22Rv1 (cell line): ENCODE results near the gene TOLLIP.

Experiments used
- H3K27ac ChIP-seq: fragments of 450-650 bp; 2 replicates; pipeline ENCODE4 v1.5.1; 2017
- ZFX ChIP-seq: fragments of 450-650 bp; IDR thresholded peaks from 2 replicates; pipeline ENCODE4 v1.6.1; 2017; ENCODE audit warnings: antibody characterized with exemption, borderline replicate concordance
- TF ChIP-seq, protein P1 (sequence below): fragments of 450-650 bp; IDR thresholded peaks from 2 replicates; pipeline ENCODE4 v1.5.1; 2017; ENCODE audit warnings: mild to moderate bottlenecking

The TOLLIP gene

DNA sequence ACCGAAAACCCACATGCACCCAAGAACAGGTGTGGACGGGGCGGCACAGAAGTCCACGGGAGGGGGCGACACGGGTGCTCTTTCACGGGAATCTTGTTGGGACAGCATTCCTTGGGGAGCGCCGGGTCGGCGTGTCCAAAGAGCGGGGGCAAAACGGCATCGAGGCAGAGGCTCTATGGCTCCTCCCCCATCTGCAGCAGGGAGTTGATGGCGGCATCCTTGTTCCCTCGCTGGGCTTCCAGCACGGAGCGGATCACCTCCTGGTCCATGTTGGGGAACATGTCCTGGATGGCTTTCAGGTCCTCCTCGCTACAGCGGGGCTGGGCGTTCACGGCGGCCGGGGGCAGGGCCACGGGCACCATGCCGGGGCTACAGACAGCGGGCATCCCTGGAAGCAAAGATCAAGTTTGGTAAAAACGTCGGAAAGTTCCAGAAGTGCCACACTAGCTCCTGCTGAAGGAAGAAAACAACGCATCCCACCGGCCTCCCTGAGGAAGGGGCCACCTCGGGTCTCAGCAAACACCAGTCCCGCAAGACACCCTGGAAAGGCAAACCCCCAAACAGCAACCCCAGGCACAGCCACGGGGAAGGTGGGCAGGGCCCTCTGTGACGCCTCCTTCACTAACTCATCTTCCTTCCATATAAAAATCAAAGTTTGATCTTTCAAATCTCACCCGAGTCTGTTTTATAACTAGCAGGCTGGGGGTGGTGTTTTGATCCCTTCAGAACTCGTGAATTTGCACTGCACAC lies 32.4 kb downstream of the TOLLIP start:
- TF ChIP-seq, protein P1, sequence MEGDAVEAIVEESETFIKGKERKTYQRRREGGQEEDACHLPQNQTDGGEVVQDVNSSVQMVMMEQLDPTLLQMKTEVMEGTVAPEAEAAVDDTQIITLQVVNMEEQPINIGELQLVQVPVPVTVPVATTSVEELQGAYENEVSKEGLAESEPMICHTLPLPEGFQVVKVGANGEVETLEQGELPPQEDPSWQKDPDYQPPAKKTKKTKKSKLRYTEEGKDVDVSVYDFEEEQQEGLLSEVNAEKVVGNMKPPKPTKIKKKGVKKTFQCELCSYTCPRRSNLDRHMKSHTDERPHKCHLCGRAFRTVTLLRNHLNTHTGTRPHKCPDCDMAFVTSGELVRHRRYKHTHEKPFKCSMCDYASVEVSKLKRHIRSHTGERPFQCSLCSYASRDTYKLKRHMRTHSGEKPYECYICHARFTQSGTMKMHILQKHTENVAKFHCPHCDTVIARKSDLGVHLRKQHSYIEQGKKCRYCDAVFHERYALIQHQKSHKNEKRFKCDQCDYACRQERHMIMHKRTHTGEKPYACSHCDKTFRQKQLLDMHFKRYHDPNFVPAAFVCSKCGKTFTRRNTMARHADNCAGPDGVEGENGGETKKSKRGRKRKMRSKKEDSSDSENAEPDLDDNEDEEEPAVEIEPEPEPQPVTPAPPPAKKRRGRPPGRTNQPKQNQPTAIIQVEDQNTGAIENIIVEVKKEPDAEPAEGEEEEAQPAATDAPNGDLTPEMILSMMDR: no peak
- TF ChIP-seq ZFX: no peak
- no peak overlapping the region for H3K27ac ChIP-seq

DNA sequence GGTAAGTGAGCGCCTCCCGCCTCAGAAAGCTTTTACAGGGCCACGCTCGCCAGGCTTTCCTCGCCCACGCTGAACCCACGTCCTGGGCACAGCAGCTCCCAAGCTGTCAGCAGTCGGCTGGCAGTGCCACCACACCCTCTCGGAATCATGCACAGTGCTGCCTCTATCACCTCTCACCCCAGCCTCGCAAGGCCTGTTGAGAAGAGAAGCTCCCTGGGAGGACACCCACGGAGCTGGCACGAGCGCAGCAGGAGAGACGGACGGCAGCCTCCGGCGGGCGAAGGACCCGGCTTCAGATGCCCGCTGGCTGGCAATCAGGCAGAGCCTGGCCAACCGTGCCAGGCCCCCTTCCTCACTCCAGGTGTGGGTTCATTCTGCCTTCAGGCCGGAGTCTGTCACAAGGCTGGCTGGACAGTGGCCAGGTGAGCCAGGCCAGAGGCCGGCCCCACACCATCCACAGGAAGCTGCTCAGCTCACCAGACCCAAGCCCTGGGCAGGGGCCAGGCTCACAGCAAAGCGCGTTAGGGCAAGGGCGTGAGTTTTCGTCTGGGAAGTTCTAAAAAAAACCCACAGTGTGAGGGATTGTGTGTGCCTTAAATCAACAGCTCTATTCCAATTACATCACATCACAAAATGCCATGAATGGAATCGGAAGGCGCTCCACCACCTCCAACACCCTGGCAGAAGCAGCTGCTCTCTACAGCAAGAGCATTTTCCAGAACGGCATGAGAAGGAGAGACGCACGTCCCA lies 33.2 kb downstream of the TOLLIP start:
- no peak for TF ChIP-seq ZFX
- TF ChIP-seq, protein P1: no peak
- no peak overlapping the region for H3K27ac ChIP-seq

DNA sequence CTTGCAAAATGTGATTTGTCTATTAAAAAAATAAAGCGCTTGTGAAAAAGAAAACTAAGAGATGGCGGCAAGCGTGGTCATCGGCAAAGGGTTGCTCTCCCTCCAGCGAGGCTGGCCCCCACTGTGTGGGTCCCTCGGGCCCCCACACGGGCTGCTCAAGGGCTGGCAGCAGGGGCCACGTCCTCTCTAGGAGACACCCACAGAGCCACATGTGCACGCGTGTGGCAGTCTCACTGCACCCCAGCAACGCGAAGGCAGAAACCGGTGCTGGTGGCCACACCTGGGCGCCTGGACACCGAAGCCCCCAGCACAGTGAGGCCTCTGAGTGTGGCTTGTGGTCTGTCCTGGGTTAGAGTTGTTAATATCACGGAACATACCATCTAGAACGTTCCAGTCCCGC lies 34.4 kb downstream of the TOLLIP start:
- H3K27ac ChIP-seq: no peak overlapping the region
- TF ChIP-seq, protein P1: no peak
- TF ChIP-seq ZFX: no peak

DNA sequence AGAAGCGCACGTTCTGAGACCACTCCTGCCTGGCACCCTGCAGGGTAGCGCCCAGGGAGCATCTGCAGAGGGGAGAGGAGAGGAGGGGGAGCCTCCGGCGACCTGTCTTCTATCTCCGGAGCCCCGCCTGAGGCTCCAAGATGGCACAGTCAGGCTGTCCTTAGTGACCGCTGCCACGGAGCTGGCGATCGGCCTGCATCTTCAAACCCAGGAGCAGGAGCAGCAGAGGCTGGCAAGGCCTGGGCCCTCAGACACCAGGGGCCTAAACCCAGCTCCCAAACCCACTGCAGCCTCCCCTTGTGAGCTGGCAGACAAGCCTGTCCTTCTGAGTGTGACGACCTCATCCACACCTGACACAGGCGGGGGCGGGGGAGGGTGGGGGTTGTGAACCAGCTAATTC lies 34.9 kb downstream of the TOLLIP start:
- H3K27ac ChIP-seq: no peak overlapping the region
- TF ChIP-seq ZFX: no peak
- TF ChIP-seq, protein P1: no peak

DNA sequence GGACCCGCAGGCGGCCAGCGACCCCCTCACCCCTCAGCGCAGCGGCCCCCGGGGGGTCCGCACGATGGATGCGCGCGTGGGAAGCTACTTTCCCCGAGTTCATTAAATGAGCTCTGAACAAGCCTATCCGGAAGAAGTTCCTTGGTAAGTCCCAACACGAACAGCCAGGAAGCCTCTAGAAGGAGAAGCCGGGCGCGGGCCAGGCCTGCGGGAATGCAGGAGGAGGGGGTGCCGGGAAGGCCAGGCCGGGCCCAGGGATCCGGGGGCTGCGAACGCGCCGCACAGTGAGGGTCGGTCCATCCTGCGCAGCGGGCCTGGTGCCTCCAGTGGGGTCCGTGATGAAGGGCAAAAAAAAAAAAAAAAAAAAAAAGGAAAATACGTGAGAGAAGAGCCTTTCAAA lies 36.9 kb downstream of the TOLLIP start:
- H3K27ac ChIP-seq: no peak overlapping the region
- no peak for TF ChIP-seq ZFX
- TF ChIP-seq, protein P1: no peak

DNA sequence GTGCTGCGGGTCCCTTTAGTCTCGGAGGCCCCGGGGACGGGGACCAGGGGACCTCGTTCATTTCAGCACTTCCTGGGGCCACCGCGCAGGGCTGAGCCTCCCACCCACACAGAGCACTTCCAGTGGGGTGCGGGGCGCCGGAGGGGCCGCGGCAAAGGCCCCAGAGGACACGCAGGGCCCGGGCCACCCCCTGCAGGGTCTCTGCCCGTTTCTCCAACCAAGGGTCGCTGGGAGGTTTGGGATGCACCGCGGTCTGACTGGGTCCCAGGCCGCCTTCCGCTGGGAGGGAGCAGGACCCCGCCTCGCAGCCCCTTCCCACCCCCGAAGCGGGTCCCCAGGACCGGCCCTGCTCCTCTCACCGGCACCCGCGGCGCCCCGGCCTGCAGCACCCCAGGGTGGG lies 37.5 kb downstream of the TOLLIP start:
- no peak overlapping the region for H3K27ac ChIP-seq
- TF ChIP-seq ZFX: no peak
- TF ChIP-seq, protein P1: no peak

DNA sequence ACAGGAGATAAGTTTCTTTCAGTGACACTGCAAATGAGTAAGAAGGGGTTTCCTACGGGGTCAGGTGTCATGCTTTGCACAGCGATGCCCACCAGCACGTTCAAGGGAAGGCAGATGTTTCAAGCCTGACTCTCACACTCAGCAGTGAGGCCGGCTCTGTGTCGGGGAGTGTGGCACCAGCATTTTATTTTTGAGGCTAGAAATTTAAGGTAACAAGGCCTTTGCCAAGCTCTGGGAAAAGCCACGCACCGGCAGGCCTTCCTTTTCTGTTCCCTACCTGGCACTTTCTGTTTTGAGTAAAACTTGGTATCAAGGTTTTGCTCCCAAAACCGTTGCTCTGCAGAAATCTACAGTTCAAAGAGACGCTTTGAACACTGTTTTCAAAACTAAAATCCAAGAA lies 38.0 kb downstream of the TOLLIP start:
- TF ChIP-seq ZFX: no peak
- TF ChIP-seq, protein P1: no peak
- H3K27ac ChIP-seq: no peak overlapping the region
